AG09309 (cell line): ENCODE measurements around the gene C3orf20.

ENCODE experiments used
- DNase-seq: peaks from one replicate; pipeline ENCODE4 v3.0.0-alpha.2; 2010; ENCODE audit warnings: low read depth
- H3K4me3 ChIP-seq: 2 replicates; pipeline ENCODE4 v1.5.1; 2011; ENCODE audit warnings: mild to moderate bottlenecking, low read depth, low read length, moderate library complexity; ENCODE audit not compliant: control insufficient read depth
- CTCF ChIP-seq: IDR thresholded peaks from 2 replicates; pipeline ENCODE4 v1.5.1; 2011; ENCODE audit warnings: mild to moderate bottlenecking, low read depth, low read length, inconsistent platforms; ENCODE audit not compliant: insufficient read depth, control insufficient read depth; ENCODE audit errors: missing control alignments

C3orf20 gene

DNA sequence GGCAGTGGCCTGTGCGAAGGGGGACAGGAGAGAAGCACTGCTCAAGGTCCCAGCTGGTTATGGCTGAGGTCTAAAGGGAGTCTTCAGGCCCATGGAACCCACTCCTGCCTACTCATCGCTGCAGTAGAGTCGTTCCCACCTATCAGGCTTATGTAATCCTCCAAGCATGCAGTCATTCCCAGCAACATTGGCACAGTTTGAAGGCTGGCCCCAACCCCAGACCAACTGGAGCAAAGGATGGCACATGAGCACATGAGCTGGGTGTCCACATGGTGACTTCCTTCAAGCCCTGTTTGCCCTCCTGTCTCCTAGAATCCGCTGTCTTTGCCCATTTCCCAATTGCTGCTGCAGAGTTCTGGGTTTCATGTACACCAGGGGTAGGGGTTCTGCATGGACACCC lies 83.4 kb downstream of the C3orf20 start:
- no peak for TF ChIP-seq CTCF
- no peak for DNase-seq
- H3K4me3 ChIP-seq, result no peak overlapping the region

DNA sequence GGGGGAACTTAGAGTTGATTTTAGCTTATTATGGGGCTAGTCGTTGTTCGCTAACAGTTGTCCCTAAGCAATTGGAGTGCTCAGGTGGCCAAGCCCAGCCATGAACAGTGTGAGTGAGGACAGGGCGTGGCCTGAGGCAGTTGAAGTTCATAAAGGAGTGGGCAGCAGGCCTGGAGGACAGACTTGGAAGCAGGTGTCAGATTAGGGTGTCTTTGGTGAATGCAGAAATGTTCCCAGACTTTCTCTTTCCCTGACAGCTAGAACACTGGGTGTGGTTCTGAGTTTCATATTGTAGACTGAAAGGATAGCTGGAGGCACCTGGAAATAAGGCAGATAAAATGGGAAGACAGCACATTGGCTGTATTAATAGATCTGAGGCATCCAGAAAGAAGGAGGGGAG lies 84.0 kb downstream of the C3orf20 start:
- H3K4me3 ChIP-seq, result no peak overlapping the region
- TF ChIP-seq CTCF, result no peak
- DNase-seq, result no peak

DNA sequence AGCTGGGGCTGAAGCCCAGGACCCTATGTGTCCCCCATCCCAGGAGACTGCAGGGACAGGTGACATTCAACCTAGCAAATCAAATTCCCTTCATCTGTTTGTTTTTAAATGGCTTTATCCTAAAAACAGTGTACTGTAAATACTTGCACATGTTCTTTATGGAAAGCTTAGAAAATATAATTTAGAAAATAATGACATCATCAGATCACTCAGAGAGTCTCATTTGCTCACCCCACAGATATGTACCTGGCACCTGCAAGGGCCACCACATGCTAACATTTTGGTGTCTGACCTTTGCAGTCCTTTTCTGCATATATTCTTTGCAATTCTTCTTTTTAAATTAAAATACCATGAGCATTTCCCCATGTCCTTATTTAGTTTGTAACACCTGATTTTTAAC lies 85.2 kb downstream of the C3orf20 start:
- no peak overlapping the region for H3K4me3 ChIP-seq
- no peak for DNase-seq
- no peak for TF ChIP-seq CTCF

DNA sequence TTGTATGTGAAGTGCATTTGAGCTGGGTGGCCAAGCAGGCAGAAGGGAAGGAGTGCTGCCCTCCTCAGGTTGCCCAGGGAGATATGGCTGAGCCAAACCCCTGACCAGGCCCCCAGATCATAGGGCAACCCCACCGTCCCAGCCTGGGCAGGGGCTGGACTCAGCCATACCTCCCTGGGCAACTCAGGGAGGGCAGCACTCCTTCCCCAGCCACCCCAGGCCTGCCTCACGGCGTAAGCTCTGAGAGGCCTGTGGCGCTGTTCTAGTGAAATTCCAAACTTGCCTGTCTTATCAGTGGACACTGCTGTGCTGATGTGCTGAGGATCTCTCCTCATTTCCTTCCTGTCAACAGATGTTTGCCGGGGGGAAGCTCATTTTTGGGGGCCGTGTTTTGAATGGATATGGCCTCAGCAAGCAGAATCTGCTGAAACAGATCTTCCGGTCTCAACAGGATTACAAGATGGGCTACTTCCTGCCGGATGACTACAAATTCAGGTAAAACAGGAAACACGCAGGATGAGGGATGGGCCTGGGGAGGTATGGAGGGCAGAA lies 86.3 kb downstream of the C3orf20 start:
- no peak overlapping the region for H3K4me3 ChIP-seq
- DNase-seq, result no peak
- no peak for TF ChIP-seq CTCF

GRCh38 chr3:14761866-14762265 lies 86.9 kb downstream of the C3orf20 start:
- no peak overlapping the region for H3K4me3 ChIP-seq
- DNase-seq, result no peak
- no peak for TF ChIP-seq CTCF

DNA sequence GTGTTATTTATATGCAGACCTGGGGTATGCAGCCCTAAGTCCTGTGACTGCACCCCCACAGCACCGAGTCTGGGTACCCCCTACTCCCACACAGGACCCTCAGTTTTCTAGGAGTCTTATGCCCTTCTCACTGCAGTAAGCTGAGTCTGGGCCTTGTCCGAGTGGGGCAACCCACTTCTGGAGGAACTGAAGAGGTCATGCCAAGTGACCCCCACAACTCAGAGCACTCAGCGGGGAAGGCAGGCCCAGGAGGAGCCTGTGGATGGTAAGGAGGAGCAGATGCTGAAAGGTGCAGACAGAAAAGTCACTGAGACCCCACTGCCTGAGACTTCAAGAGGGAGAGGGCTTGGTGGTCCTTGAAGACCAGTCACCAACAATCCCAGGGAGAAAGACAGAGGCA lies 87.8 kb downstream of the C3orf20 start:
- no peak for DNase-seq
- no peak for TF ChIP-seq CTCF
- H3K4me3 ChIP-seq, result no peak overlapping the region
